ENCODE measurements around the gene DOK4. TPM values are rescaled to one million over a fixed set of nuclear protein-coding genes. Genes with fewer than 3 reads are reported as not detected.

The DOK4 gene
- total RNA-seq, 1 donor from 2014 or later = 7.5 TPM

- intact Hi-C loops (cut with DNase I) = no loop called here
- DNase-seq (no peak), ATAC-seq (ENCODE audit: poor library complexity) (no peak)
Observed at GRCh38 chr16:57430955-57431354, 55.3 kb downstream of the DOK4 start.

DNA sequence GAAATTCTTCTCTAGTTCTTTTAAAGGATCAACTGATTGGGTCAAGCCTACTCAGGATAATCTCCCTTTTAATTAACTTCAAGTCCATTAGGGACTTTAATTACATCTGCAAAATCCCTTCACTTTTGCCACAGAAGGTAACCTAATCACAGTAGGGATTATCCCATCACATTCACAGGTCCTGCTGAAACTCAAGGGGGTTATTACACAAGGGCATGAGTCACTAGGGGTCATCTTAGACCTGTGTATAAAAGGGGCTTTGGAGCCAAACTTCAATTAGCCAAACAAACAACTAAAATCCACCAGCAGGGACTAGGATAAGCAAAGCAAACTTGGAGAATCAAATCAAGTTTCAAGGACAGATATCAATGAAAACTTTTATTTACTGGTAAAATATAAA is 58.5 kb downstream of the DOK4 start:
- ATAC-seq (ENCODE audit: poor library complexity) = no peak
- DNase-seq = no peak
- intact Hi-C loops (cut with DNase I) = no loop called here

- ATAC-seq (ENCODE audit: poor library complexity) (no peak), DNase-seq (no peak)
- intact Hi-C loops (cut with DNase I) = no loop called here
Observed at GRCh38 chr16:57427307-57427706, 59.0 kb downstream of the DOK4 start.

DNA sequence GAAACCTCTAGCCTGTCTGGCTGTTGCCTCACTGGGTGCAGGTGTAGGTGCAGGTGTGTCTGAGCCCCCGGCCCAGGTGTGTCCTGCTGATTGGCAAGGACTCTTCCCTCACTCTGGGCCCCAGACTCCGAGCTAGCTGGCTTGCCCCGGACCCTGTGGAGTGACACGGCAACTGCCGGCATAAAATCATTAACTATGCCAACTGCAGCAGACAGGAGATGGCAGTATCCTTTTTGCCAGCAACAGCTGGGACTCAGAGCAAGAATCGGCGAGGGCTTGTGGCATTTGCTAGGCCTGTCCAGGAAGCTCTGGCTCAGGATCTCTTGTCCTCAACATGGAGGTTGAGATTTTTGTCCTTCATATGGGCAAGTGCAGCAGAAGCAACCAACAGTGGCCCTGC is 59.9 kb downstream of the DOK4 start:
- intact Hi-C loops (cut with DNase I) = no loop called here

DNA sequence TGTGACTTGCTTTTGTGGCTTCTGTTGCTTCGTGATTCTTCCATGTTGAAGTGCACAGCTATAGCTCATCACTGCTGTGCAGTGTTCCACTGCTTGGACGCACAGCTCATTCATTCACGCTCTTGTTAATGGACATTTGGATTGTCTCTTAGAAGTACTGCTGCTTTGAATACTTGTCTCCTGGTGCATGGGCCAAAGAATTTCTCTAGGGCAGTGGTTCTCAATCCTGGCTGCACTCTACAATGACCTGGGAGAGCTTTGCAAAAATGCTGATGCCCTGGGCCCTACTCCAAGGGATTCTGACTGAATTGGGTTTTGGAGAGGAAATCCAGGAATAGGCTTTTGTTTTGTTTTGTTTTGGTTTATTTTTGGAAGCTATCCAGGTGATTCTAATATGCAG is 61.7 kb downstream of the DOK4 start:
- peak; percentile 74 for ATAC-seq (ENCODE audit: poor library complexity)
- DNase-seq = no peak
- intact Hi-C loops (cut with DNase I) = no loop called here

More for the DNA sequence above, 59.9 kb downstream of the DOK4 start:
- ATAC-seq (ENCODE audit: poor library complexity) (no peak), DNase-seq (no peak)

- no peak for ATAC-seq (ENCODE audit: poor library complexity)
- no peak for DNase-seq
- intact Hi-C loops (cut with DNase I) = no loop called here
Observed at GRCh38 chr16:57423152-57423551, 63.1 kb downstream of the DOK4 start.

DNA sequence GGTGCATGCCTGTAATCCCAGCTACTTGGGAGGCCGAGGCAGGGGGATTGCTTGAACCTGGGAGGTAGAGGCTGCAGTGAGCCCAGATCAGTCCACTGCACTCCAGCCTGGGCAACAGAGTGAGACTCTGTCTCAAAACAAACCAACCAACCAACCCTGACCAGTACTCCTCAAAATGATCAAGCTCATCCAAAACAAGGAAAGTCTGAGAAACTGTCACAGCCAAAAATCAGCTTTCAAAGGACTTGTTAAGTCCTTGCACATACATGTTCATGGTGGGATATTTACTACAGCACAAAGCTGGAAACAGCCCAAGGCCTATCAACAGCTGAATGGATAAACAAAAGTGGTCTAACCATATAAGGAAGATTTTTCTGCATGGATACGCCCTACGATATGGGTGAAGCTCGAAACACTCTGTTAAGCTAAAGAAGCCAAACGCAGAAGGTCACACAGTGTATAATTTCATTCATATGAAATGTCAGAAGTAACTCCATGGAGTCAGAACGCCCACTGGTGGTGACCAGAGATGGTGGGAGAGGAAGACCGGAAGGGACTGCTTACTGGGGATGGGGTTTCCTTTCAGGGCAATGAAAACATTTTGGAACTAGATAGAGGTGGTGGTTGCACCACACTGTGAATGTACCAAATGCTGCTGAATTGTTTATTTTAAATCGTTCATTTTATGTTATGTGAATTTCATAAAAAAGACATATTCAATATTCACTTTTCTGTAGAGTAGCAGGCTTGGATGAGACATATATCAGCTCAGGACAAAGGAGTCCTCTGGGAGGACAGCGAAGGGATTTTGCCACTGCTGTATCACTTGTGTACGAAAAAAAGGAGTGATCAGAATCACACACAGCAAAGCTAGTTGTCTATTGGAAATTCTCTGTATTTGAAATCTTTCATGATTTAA is 64.0 kb downstream of the DOK4 start:
- DNase-seq (no peak), ATAC-seq (ENCODE audit: poor library complexity) (peak; percentile 40)
- intact Hi-C loops (cut with DNase I) = no loop called here

Other genes with a start within 250 kb of the DOK4 start
- 58.2 TPM for gene ARL2BP, start 241.2 kb downstream of the DOK4 start, total RNA-seq
- gene PLLP, start 201.8 kb downstream of the DOK4 start, total RNA-seq = 3.2 TPM
- not detected for gene CCL22, start 127.7 kb downstream of the DOK4 start, total RNA-seq
- gene CX3CL1, start 114.0 kb downstream of the DOK4 start, total RNA-seq = 11.6 TPM
- not detected for gene CCL17, start 81.7 kb downstream of the DOK4 start, total RNA-seq
- gene CIAPIN1, start 39.1 kb downstream of the DOK4 start, total RNA-seq = 41.8 TPM
- gene COQ9, start 39.0 kb downstream of the DOK4 start, total RNA-seq = 225 TPM
- gene POLR2C, start 23.8 kb downstream of the DOK4 start, total RNA-seq = 37.9 TPM
- gene CCDC102A, start 50.1 kb upstream of the DOK4 start, total RNA-seq = 10.5 TPM
- 0.05 TPM for gene ADGRG5, start 56.1 kb upstream of the DOK4 start, total RNA-seq
- 23.0 TPM for gene ADGRG1, start 142.1 kb upstream of the DOK4 start, total RNA-seq
- 0.48 TPM for gene ADGRG3, start 181.8 kb upstream of the DOK4 start, total RNA-seq
- not detected for gene DRC7, start 208.3 kb upstream of the DOK4 start, total RNA-seq
- gene KATNB1, start 249.3 kb upstream of the DOK4 start, total RNA-seq = 9.4 TPM